K562 (cell line): Measurements from ENCODE around the gene NRXN2. TPM values are rescaled to one million over a fixed set of nuclear protein-coding genes. Genes with fewer than 3 reads are reported as not detected.
A peak's percentile ranks its signal among the peaks of the same experiment; 100 is the strongest.

Experiments
- CBFB ChIP-seq: sonication (generic); formaldehyde crosslinking; IDR thresholded peaks from 2 replicates; pipeline ENCODE4 v1.4.0; 2020; ENCODE audit warnings: mild to moderate bottlenecking, missing genetic modification reagents
- ETV5 ChIP-seq: sonication (generic); formaldehyde crosslinking; IDR thresholded peaks from 2 replicates; pipeline ENCODE4 v1.4.0; 2020; ENCODE audit warnings: low read depth, mild to moderate bottlenecking, missing genetic modification reagents
- FOS ChIP-seq: IDR thresholded peaks from 3 replicates; pipeline ENCODE4 v1.6.1; 2011; ENCODE audit not compliant: insufficient read length; ENCODE audit errors: extremely low read depth
- GABPB1 ChIP-seq: sonication (generic); formaldehyde crosslinking; IDR thresholded peaks from 2 replicates; pipeline ENCODE4 v1.8.0; 2022; ENCODE audit warnings: mild to moderate bottlenecking, missing genetic modification reagents
- KLF6 ChIP-seq: fragments of 250-450 bp; sonication (Bioruptor Pico); IDR thresholded peaks from 2 replicates; pipeline ENCODE4 v1.4.0; 2020; ENCODE audit warnings: mild to moderate bottlenecking, moderate library complexity, borderline replicate concordance
- NFATC3 ChIP-seq: fragments of 450-650 bp; IDR thresholded peaks from 2 replicates; pipeline ENCODE4 v1.6.1; 2017; ENCODE audit warnings: mild to moderate bottlenecking
- PHF21A ChIP-seq: fragments of 450-650 bp; IDR thresholded peaks from 2 replicates; pipeline ENCODE4 v1.6.1; 2017; ENCODE audit warnings: low read depth, borderline replicate concordance
- POLR2H ChIP-seq: IDR thresholded peaks from 2 replicates; pipeline ENCODE4 v1.6.1; 2016; ENCODE audit warnings: missing genetic modification characterization, low read depth, mild to moderate bottlenecking, control low read depth, missing compliant biosample characterization, moderate library complexity
- PRMT5 ChIP-seq: sonication (generic); formaldehyde crosslinking; IDR thresholded peaks from 2 replicates; pipeline ENCODE4 v1.5.0; 2020; ENCODE audit warnings: missing genetic modification reagents
- RBM39 ChIP-seq: fragments of 200-400 bp; formaldehyde crosslinking; optimal IDR thresholded peaks from 2 replicates; pipeline ENCODE3; 2018; ENCODE audit warnings: low read depth, low read length
- TAF1 ChIP-seq: IDR thresholded peaks from 2 replicates; pipeline ENCODE4 v1.6.1; 2011; ENCODE audit warnings: mild to moderate bottlenecking, low read length, moderate library complexity; ENCODE audit not compliant: insufficient read depth, control insufficient read depth, severe bottlenecking; ENCODE audit errors: extremely low read depth
- TCF7L2 ChIP-seq: fragments of 150-350 bp; IDR thresholded peaks from 2 replicates; pipeline ENCODE4 v1.6.1; 2016; ENCODE audit warnings: low read depth, mild to moderate bottlenecking, low read length, moderate library complexity
- TEAD2 ChIP-seq: fragments of 450-650 bp; IDR thresholded peaks from 2 replicates; pipeline ENCODE4 v1.6.1; 2016; ENCODE audit warnings: missing genetic modification characterization, control low read depth, missing compliant biosample characterization
- TSHZ1 ChIP-seq: fragments of 250-450 bp; sonication (Bioruptor Pico); IDR thresholded peaks from 2 replicates; pipeline ENCODE4 v1.4.0; 2020; ENCODE audit warnings: mild to moderate bottlenecking, moderate library complexity
- ZNF232 ChIP-seq: sonication (generic); formaldehyde crosslinking; IDR thresholded peaks from 2 replicates; pipeline ENCODE4 v1.8.0; 2022; ENCODE audit warnings: mild to moderate bottlenecking, missing genetic modification reagents
- ZNF507 ChIP-seq: conservative IDR thresholded peaks from 2 replicates; pipeline ENCODE4 v1.6.1; 2017; ENCODE audit warnings: missing genetic modification characterization, missing compliant biosample characterization
- ZNF695 ChIP-seq: fragments of 450-650 bp; formaldehyde crosslinking; IDR thresholded peaks from 2 replicates; pipeline ENCODE4 v1.4.0; 2020; ENCODE audit warnings: mild to moderate bottlenecking, moderate library complexity
- polyA plus RNA-seq, 8 experiments: library from polyadenylated mRNA; depleted of rRNA in 4 of 8; stranded (reverse) in 5 of 8; unstranded in 3 of 8; fragments of >200 nt; fragmentation: Nextera tagmentation in 2 of 8; fragmentation: Illumina TruSeq in 1 of 8; extraction: Ambion mirVana in 2 of 8; extraction: Trizol in 1 of 8; gene quantifications; 2 replicates each; pipeline versions ENCODE4 v1.2.1 to v1.2.3, GENCODE V29; 2011 to 2014; ENCODE audit warnings: inconsistent platforms in 1 of 8, missing spikeins in 1 of 8
- total RNA-seq, 7 experiments: library from RNA; depleted of rRNA in 6 of 7; stranded (reverse); fragments of >200 nt in 6 of 7; fragmentation: Illumina TruSeq in 2 of 7; extraction: Trizol in 2 of 7; gene quantifications; 2 replicates each; pipeline versions ENCODE4 v1.2.1 to v1.2.3, GENCODE V29; 2011 to 2021; ENCODE audit warnings: low replicate concordance in 1 of 7
- TF ChIP-seq, protein P1 (sequence below): sonication (generic); IDR thresholded peaks from 2 replicates; pipeline ENCODE4 v1.6.1; 2016
- TF ChIP-seq, protein P2 (sequence below): sonication (generic); formaldehyde crosslinking; IDR thresholded peaks from 2 replicates; pipeline ENCODE4 v1.9.0; 2022; ENCODE audit warnings: mild to moderate bottlenecking, missing genetic modification reagents
- TF ChIP-seq, protein P3 (sequence below): fragments of 250-450 bp; sonication (Bioruptor Pico); IDR thresholded peaks from 2 replicates; pipeline ENCODE4 v1.4.0; 2020; ENCODE audit warnings: mild to moderate bottlenecking, moderate library complexity
- TF ChIP-seq, protein P4 (sequence below): fragments of 450-650 bp; IDR thresholded peaks from 2 replicates; pipeline ENCODE4 v1.6.1; 2016; ENCODE audit warnings: antibody characterized with exemption

The NRXN2 gene
- total and polyA plus RNA-seq, 9 of the 15 experiments (the other 6 are each of a cell fraction or from before 2014, with no cell fraction given), result 0.07 to 0.47 (median 0.15) TPM; not detected in 4

DNA sequence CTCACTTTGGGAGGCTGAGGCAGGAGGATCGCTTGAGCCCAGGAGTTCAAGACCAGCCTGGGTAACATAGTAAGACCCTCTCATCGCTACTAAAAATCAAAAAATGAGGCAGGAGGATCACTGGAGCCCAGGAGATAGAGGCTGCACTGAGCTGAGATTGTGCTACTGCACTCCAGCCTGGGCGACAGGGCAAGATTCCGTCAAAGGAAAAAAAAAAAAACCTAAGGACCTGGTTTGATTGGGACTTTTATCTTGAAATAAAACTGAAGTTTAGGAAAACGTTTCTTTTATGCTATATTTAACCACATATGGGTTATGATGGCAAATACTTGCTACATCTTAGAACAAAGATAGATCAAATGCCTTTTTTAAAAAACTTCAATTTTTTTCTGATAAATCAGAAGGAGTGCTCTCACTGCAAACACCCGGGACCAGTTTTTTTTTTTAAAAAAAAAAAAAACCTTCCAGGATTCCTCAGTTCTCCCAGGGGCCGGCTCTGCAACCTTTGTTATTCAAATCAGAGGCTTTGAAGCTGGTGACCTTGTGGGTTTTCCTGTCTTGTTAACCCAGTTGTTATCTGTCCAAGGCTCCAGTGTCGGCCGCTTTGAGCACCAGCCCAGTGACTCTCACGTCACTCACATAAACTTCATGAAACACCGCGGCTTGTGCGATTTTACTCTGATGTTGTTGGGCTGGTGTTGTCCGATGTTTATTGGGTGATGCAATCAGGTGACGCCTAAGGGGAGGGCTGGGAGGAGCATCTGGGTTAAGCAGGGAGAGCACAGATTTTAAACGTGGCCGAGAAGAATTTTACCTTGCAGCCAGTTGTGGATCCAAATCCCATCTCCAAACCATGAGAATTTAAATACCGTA, 156.7 kb downstream of the NRXN2 start (continued):
- TF ChIP-seq, protein P1, sequence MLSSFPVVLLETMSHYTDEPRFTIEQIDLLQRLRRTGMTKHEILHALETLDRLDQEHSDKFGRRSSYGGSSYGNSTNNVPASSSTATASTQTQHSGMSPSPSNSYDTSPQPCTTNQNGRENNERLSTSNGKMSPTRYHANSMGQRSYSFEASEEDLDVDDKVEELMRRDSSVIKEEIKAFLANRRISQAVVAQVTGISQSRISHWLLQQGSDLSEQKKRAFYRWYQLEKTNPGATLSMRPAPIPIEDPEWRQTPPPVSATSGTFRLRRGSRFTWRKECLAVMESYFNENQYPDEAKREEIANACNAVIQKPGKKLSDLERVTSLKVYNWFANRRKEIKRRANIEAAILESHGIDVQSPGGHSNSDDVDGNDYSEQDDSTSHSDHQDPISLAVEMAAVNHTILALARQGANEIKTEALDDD, result peak; percentile 69
- TF ChIP-seq TEAD2 (tag) (no peak), ZNF507 (tag) (no peak), PHF21A (peak; percentile 80; the same call in 1 of the 2 replicates), CBFB (no peak), TCF7L2 (peak; percentile 72), PRMT5 (CRISPR knock-in tag) (no peak), KLF6 (no peak), GABPB1 (no peak), TSHZ1 (CRISPR knock-in tag) (no peak), RBM39 (no peak), TAF1 (no peak), POLR2H (tag) (no peak), FOS (no peak), ETV5 (CRISPR knock-in tag) (no peak), ZNF232 (no peak), NFATC3 (no peak), ZNF695 (CRISPR knock-in tag) (no peak)
- TF ChIP-seq, protein P2, sequence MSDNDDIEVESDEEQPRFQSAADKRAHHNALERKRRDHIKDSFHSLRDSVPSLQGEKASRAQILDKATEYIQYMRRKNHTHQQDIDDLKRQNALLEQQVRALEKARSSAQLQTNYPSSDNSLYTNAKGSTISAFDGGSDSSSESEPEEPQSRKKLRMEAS, result no peak
- TF ChIP-seq, protein P3, sequence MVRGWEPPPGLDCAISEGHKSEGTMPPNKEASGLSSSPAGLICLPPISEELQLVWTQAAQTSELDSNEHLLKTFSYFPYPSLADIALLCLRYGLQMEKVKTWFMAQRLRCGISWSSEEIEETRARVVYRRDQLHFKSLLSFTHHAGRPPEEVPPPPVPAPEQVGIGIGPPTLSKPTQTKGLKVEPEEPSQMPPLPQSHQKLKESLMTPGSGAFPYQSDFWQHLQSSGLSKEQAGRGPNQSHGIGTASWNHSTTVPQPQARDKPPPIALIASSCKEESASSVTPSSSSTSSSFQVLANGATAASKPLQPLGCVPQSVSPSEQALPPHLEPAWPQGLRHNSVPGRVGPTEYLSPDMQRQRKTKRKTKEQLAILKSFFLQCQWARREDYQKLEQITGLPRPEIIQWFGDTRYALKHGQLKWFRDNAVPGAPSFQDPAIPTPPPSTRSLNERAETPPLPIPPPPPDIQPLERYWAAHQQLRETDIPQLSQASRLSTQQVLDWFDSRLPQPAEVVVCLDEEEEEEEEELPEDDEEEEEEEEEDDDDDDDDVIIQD, result no peak
- TF ChIP-seq, protein P4, sequence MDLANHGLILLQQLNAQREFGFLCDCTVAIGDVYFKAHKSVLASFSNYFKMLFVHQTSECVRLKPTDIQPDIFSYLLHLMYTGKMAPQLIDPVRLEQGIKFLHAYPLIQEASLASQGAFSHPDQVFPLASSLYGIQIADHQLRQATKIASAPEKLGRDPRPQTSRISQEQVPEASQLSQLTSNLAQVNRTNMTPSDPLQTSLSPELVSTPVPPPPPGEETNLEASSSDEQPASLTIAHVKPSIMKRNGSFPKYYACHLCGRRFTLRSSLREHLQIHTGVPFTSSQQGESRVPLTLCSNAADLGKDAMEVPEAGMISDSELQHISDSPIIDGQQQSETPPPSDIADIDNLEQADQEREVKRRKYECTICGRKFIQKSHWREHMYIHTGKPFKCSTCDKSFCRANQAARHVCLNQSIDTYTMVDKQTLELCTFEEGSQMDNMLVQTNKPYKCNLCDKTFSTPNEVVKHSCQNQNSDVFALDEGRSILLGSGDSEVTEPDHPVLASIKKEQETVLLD, result no peak
